Fibroblast of lung (primary cell): ENCODE measurements around the gene ARL5C.

Source experiments
- CTCF ChIP-seq, 2 donors: IDR thresholded peaks in 1 of 2; conservative IDR thresholded peaks in 1 of 2; 1 replicate in 1 of 2; 2 replicates in 1 of 2; pipeline ENCODE4 v1.5.1; 2011 to 2012; ENCODE audit warnings: low read length in 2 of 2, control low read depth in 1 of 2, inconsistent platforms in 1 of 2, low read depth in 1 of 2, mild to moderate bottlenecking in 1 of 2
- EZH2 ChIP-seq: IDR thresholded peaks from 2 replicates; pipeline ENCODE4 v1.5.1; 2012; ENCODE audit warnings: low read length, control low read depth, mild to moderate bottlenecking; ENCODE audit errors: missing control alignments

- no peak for TF ChIP-seq CTCF (conservative IDR thresholded peaks at IDR 0.05 in 1 of 2, IDR thresholded peaks at IDR 0.05 in 1 of 2; ENCODE audit: low read depth in 1 of 2, low read length in 2 of 2)
- TF ChIP-seq EZH2: no peak
Observed at GRCh38 chr17:39139561-39139960, 26.4 kb downstream of the ARL5C start.
